SK-N-SH treated with all-trans-retinoic acid at 6 μM for 48 hours (cell line): ENCODE measurements around the gene GLYATL1.

Source experiments
- ATAC-seq: fragments of 200-7000 bp; cut with Tn5 transposase; 3 replicates; pipeline ENCODE4 v1.9.1; 2020; ENCODE audit warnings: mild to moderate bottlenecking, moderate library complexity
- ARNTL ChIP-seq: fragments of 450-650 bp; formaldehyde crosslinking; IDR thresholded peaks from 2 replicates; pipeline ENCODE4 v1.5.0; 2020; ENCODE audit warnings: low read depth, mild to moderate bottlenecking, moderate library complexity, borderline replicate concordance
- BACH2 ChIP-seq: fragments of 250-450 bp; sonication (Bioruptor Pico); IDR thresholded peaks from 2 replicates; pipeline ENCODE4 v1.9.0; 2021; ENCODE audit warnings: mild to moderate bottlenecking, borderline replicate concordance
- CREB5 ChIP-seq: fragments of 250-450 bp; sonication (Bioruptor Pico); IDR thresholded peaks from 2 replicates; pipeline ENCODE4 v1.5.1; 2020; ENCODE audit warnings: low read depth, mild to moderate bottlenecking, moderate library complexity
- CSDC2 ChIP-seq: fragments of 250-450 bp; sonication (Bioruptor Pico); IDR thresholded peaks from 2 replicates; pipeline ENCODE4 v1.5.0; 2020; ENCODE audit warnings: mild to moderate bottlenecking, moderate library complexity
- CSRNP3 ChIP-seq: fragments of 250-450 bp; sonication (Bioruptor Pico); IDR thresholded peaks from 2 replicates; pipeline ENCODE4 v1.5.1; 2021; ENCODE audit warnings: mild to moderate bottlenecking, moderate library complexity
- ESRRG ChIP-seq: fragments of 250-450 bp; sonication (Bioruptor Pico); IDR thresholded peaks from 2 replicates; pipeline ENCODE4 v1.6.1; 2021; ENCODE audit warnings: mild to moderate bottlenecking
- GLIS3 ChIP-seq: fragments of 250-450 bp; sonication (Bioruptor Pico); IDR thresholded peaks from 2 replicates; pipeline ENCODE4 v1.5.0; 2020; ENCODE audit warnings: mild to moderate bottlenecking, moderate library complexity
- ISL1 ChIP-seq: fragments of 250-450 bp; sonication (Bioruptor Pico); IDR thresholded peaks from 2 replicates; pipeline ENCODE4 v2.1.2; 2022; ENCODE audit warnings: mild to moderate bottlenecking, moderate library complexity
- OSR1 ChIP-seq: fragments of 250-450 bp; sonication (Bioruptor Pico); IDR thresholded peaks from 2 replicates; pipeline ENCODE4 v1.8.0; 2022; ENCODE audit warnings: moderate library complexity, mild to moderate bottlenecking, inconsistent platforms
- PATZ1 ChIP-seq: fragments of 250-450 bp; sonication (Bioruptor Pico); IDR thresholded peaks from 2 replicates; pipeline ENCODE4 v1.8.0; 2020; ENCODE audit warnings: mild to moderate bottlenecking, moderate library complexity, borderline replicate concordance
- POU6F1 ChIP-seq: fragments of 250-450 bp; sonication (Bioruptor Pico); IDR thresholded peaks from 2 replicates; pipeline ENCODE4 v1.8.0; 2021; ENCODE audit warnings: low read depth, mild to moderate bottlenecking, moderate library complexity, borderline replicate concordance
- PPARA ChIP-seq: fragments of 250-450 bp; sonication (Bioruptor Pico); IDR thresholded peaks from 2 replicates; pipeline ENCODE4 v1.5.0; 2020; ENCODE audit warnings: mild to moderate bottlenecking, borderline replicate concordance
- RARB ChIP-seq: fragments of 250-450 bp; sonication (Bioruptor Pico); IDR thresholded peaks from 2 replicates; pipeline ENCODE4 v1.8.0; 2021; ENCODE audit warnings: mild to moderate bottlenecking, moderate library complexity
- SNAI2 ChIP-seq: fragments of 250-450 bp; sonication (Bioruptor Pico); IDR thresholded peaks from 2 replicates; pipeline ENCODE4 v1.5.0; 2020; ENCODE audit warnings: mild to moderate bottlenecking, moderate library complexity
- TCF4 ChIP-seq: fragments of 250-450 bp; sonication (Bioruptor Pico); IDR thresholded peaks from 2 replicates; pipeline ENCODE4 v1.8.0; 2021; ENCODE audit warnings: mild to moderate bottlenecking, moderate library complexity, borderline replicate concordance
- TOX ChIP-seq: fragments of 250-450 bp; sonication (Bioruptor Pico); IDR thresholded peaks from 2 replicates; pipeline ENCODE4 v1.8.0; 2021; ENCODE audit warnings: mild to moderate bottlenecking, moderate library complexity, borderline replicate concordance
- ZC3H10 ChIP-seq: fragments of 250-450 bp; sonication (Bioruptor Pico); IDR thresholded peaks from 2 replicates; pipeline ENCODE4 v1.5.1; 2021; ENCODE audit warnings: mild to moderate bottlenecking, moderate library complexity
- ZFP3 ChIP-seq: fragments of 250-450 bp; sonication (Bioruptor Pico); IDR thresholded peaks from 2 replicates; pipeline ENCODE4 v1.5.0; 2020; ENCODE audit warnings: mild to moderate bottlenecking, moderate library complexity
- ZFP30 ChIP-seq: fragments of 450-650 bp; formaldehyde crosslinking; IDR thresholded peaks from 2 replicates; pipeline ENCODE4 v1.5.0; 2022; ENCODE audit warnings: mild to moderate bottlenecking, moderate library complexity
- ZNF565 ChIP-seq: fragments of 450-650 bp; formaldehyde crosslinking; conservative IDR thresholded peaks from 2 replicates; pipeline ENCODE4 v1.5.0; 2020; ENCODE audit warnings: low read depth, mild to moderate bottlenecking, moderate library complexity
- ZNF70 ChIP-seq: fragments of 450-650 bp; formaldehyde crosslinking; IDR thresholded peaks from 2 replicates; pipeline ENCODE4 v1.5.0; 2020; ENCODE audit warnings: mild to moderate bottlenecking, moderate library complexity
- ZNF8 ChIP-seq: fragments of 450-650 bp; formaldehyde crosslinking; IDR thresholded peaks from 2 replicates; pipeline ENCODE4 v1.5.0; 2020; ENCODE audit warnings: mild to moderate bottlenecking, moderate library complexity

Gene GLYATL1

GRCh38 chr11:58907780-58908179 lies 31.5 kb upstream of the GLYATL1 start (continued):
- TF ChIP-seq POU6F1 (no peak), ZNF565 (CRISPR knock-in tag) (no peak)
- TF ChIP-seq, all 23 proteins: peak for 0

- no peak for TF ChIP-seq ESRRG
- TF ChIP-seq PATZ1 (CRISPR knock-in tag), result no peak
- TF ChIP-seq OSR1 (CRISPR knock-in tag), result no peak
- no peak for TF ChIP-seq CSRNP3 (CRISPR knock-in tag)
- no peak for TF ChIP-seq ZNF70 (CRISPR knock-in tag)
- TF ChIP-seq RARB, result no peak
- TF ChIP-seq ZNF8 (CRISPR knock-in tag), result no peak
- TF ChIP-seq ARNTL (CRISPR knock-in tag), result no peak
- no peak for TF ChIP-seq ISL1
- TF ChIP-seq CSDC2 (CRISPR knock-in tag), result no peak
- no peak for TF ChIP-seq POU6F1
- TF ChIP-seq PPARA, result no peak
- no peak for TF ChIP-seq ZC3H10 (CRISPR knock-in tag)
- TF ChIP-seq ZFP30 (CRISPR knock-in tag), result no peak
- no peak for TF ChIP-seq BACH2 (CRISPR knock-in tag)
- no peak for TF ChIP-seq CREB5
- TF ChIP-seq TCF4, result no peak
- TF ChIP-seq ZFP3 (CRISPR knock-in tag), result no peak
- no peak for TF ChIP-seq SNAI2
- ATAC-seq, result no peak
These were observed 27.2 kb upstream of the GLYATL1 start for GRCh38 chr11:58912124-58912523.

GRCh38 chr11:58913685-58914084 lies 25.6 kb upstream of the GLYATL1 start:
- no peak for ATAC-seq
- TF ChIP-seq PPARA (no peak), ZNF8 (CRISPR knock-in tag) (no peak), GLIS3 (CRISPR knock-in tag) (no peak), OSR1 (CRISPR knock-in tag) (no peak)

GRCh38 chr11:58914821-58915543 lies 24.3 kb upstream of the GLYATL1 start:
- ATAC-seq, result no peak
- no peak for TF ChIP-seq ZC3H10 (CRISPR knock-in tag)
- TF ChIP-seq ZFP3 (CRISPR knock-in tag), result no peak
- no peak for TF ChIP-seq CSDC2 (CRISPR knock-in tag)
- no peak for TF ChIP-seq GLIS3 (CRISPR knock-in tag)
- no peak for TF ChIP-seq OSR1 (CRISPR knock-in tag)
- no peak for TF ChIP-seq CSRNP3 (CRISPR knock-in tag)
- TF ChIP-seq PATZ1 (CRISPR knock-in tag), result no peak
- no peak for TF ChIP-seq TCF4
- TF ChIP-seq TOX, result no peak
- no peak for TF ChIP-seq ZFP30 (CRISPR knock-in tag)
- TF ChIP-seq ESRRG, result no peak
- no peak for TF ChIP-seq ZNF565 (CRISPR knock-in tag)
- no peak for TF ChIP-seq ZNF8 (CRISPR knock-in tag)
- TF ChIP-seq BACH2 (CRISPR knock-in tag), result no peak
